Measurements from ENCODE around the gene SNAPC5. TPM values are rescaled to one million over a fixed set of nuclear protein-coding genes. Genes with fewer than 3 reads are reported as not detected.
A peak's percentile ranks its signal among the peaks of the same experiment; 100 is the strongest.
"Not testable (repeated sequence)": the region's sequence is repeated elsewhere in the genome, so short reads cannot be mapped to it uniquely, and the experiment has no call there.

SNAPC5 gene
- 16.3 TPM for total RNA-seq

DNA sequence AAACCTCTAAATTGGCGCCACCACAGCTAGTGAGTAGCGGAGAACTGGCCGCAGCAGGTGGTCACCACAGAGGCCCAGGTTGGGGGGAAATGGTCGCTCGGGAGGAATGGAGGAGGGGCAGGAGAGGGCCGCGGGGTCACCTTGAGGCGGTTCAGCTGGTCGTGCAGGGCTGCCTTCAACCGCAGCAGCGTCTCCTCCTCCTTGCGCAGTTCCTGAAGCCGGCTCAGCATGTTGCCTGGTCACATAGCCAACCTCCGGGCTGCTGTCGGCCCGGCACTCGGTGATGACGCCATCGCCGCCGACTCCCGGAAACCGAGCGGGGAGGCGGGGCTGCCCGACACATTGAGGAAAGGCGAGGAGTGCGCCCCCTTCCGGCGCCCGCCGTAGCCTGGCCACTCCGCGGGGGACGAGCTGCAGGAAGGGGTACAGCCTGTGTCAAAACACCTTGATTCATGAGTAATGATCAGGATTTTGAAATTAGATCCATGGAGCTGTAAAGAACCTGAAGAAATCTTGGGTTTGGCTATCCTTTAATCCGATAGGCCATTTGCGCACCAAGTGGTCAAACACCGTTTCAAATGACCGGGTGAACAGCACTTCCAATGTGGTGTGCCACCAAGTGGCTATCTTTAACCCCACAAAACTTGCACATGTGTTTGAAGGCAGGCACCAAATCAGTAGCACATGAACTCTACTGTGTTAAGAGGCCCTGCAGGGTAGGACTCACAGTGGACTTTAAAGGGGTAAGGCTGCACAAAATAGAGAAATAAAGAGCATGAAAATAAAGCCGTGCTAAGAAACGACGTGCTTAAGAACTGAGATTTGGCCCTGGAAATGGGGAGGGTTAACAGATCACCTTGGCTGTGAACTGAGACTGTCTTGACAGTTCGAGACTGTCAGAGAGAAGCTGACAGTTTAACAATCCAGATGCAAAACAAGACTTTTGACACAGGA lies at the start of gene SNAPC5:
Gene SNAPC5 (minus strand): TSS at position 261 of the 954 bp plus-strand sequence. CDS start 31 bp downstream, at position 230.
- DNase-seq (ENCODE audit: low spot score) (peak; percentile 97), ATAC-seq (peak; percentile 94)

GRCh38 chr15:66545255-66545654 lies 47.7 kb upstream of the SNAPC5 start:
- DNase-seq (ENCODE audit: low spot score) (no peak), ATAC-seq (no peak)

- DNase-seq (ENCODE audit: low spot score) (no peak), ATAC-seq (no peak)
Observed at GRCh38 chr15:66542896-66543295, 45.3 kb upstream of the SNAPC5 start.

DNA sequence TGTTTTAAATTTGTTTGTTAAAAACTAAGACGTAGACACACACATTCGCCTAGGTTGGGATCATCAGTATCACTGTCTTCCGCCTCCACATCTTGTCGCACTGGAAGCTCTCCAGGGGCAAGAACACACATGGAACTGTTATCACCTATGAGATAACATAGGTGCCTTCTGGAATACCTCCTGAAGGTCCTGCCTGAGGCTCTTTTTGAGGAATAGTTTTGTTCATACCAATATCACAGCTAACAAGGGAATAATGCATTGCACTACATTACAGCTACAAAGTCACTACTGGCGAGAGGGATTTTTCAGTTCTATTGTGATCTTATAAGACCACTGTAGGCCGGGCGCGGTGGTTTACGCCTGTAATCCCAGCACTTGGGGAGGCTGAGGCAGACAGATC lies 37.5 kb upstream of the SNAPC5 start:
- ATAC-seq (no peak), DNase-seq (ENCODE audit: low spot score) (no peak)

- no peak for ATAC-seq
Observed at GRCh38 chr15:66524838-66525237, 27.3 kb upstream of the SNAPC5 start.

DNA sequence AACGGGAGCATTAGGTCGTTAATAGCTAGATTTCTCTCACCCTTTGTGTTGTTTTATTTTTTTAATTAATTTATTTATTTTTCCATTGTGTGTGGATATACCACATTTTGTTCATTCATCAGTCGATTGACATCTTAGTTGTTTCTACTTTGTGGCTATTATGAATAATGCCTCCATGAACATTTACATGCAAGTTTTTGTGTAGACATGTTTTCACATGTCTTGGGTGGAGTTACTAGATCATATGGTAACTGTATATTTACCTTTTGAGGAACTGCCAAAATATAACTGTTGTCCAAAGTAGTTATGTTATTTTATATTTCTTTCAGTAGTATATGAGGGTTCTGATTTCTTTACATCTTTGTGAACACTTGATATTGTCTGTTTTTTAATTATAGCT lies 26.4 kb upstream of the SNAPC5 start:
- no peak for ATAC-seq
- DNase-seq (ENCODE audit: low spot score) = no peak

More at GRCh38 chr15:66524838-66525237, 27.3 kb upstream of the SNAPC5 start:
- no peak for DNase-seq (ENCODE audit: low spot score)

- ATAC-seq (no peak), DNase-seq (ENCODE audit: low spot score) (no peak)
Observed at GRCh38 chr15:66515901-66516322, 18.4 kb upstream of the SNAPC5 start.

DNA sequence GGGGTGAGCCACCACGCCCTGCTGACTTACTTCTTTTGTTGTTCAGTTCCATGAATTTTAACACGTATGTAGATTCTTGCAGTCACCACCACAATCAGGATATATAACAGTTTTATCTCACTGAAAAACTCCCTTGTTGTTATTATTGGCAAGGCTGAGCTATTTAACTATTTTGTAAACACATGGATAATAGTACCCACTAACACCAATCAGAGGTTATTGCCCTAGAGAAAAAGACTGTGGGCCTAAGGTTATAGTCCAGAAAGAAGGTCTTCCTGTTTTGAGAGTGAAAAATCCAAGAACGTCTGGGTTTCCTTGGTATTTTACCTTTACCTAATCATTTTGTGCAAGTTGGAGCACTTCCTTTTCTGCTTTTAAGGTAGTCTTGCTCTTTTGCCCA lies 17.0 kb upstream of the SNAPC5 start:
- ATAC-seq (no peak), DNase-seq (ENCODE audit: low spot score) (no peak)

DNA sequence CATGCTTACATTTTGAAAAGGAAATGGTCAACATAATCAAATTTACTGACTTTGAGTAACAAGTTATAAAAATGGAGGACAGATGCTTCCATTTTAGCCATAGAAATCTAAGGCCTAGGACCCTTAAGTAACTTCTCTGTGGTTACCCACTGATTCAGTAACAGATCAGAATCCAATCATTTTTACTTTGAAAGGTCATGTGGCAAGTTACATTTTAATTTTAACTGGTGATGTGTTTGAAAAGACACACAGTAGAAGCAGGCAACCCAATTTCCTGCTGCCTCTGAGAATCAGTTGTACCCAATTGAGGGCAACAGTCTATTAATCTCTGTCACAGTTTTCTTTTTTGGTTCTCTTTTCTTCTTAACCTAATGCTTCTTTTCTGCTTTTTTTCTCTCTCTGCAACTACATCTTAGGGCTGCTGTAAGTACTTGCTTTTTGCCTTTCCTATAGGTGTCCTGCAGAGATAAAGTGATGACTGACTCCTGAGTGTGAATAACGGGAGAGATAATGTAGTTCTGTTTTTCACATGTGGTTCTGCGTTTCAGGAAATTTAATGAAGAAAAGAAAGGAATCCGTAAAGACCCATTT lies 10.8 kb upstream of the SNAPC5 start:
- ATAC-seq (no peak), DNase-seq (ENCODE audit: low spot score) (no peak)

DNA sequence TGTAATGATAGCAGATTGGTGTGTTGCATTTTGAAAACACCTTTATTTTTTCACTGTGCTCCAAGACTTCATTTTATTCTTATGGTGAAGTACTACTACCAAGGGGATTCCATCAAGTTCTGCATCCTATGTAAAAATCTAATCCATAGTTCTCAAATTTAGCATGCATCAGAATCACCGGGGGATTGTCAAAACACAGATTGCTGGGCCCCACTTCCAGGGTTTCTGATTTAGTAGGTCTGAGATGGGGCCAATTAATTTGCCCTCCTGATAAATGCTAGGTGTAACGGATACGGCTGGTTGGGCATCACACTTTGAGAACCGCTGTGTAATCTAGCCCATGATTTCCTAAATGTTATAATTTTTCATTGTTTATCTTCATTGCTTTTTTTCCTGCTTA lies 8.3 kb upstream of the SNAPC5 start:
- DNase-seq (ENCODE audit: low spot score) (no peak), ATAC-seq (no peak)

- ATAC-seq (no peak), DNase-seq (ENCODE audit: low spot score) (no peak)
Observed at GRCh38 chr15:66505430-66505811, 7.9 kb upstream of the SNAPC5 start.

DNA sequence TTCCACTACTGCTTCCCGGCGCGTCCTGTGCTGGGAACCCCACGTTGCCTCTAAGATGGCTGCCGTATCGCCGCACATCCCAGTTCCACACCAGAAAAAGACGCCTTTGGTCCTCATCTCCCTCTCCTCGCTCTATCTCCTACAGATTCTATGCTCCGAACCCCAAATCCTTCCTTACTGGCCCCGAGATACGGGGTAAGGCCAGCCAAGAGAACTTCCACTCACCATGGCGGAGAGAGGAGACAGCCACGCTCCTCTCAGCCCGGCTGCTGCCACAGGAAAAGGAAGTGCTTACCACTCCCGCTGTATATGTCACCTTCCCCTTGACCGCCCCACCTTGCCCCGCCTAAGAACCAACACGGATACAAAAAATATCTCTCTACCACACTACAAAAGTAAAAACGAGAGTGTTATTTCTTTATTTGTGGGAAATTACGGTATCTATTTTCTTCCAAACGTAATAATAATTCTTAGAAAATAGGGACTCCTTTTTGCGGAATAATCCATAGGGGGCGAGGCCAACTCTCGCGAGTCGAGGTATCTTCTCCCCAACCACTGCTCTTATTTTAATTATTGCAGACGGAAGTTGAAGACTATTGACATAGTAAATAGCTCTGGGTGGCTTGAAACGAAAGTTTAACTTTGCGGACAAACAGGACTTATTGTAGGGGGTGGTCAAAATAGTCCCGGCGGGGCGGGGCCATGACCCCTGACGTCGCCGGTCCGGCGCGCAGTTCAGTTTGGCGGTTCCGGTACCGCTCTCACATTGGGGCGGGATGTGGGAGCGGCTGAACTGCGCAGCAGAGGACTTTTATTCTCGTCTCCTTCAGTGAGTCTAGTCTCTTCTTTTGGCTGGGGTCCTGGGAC lies 7.2 kb upstream of the SNAPC5 start, which contains the start of the genes RPL4 and ZWILCH:
Gene RPL4 (minus strand): TSS at position 293 of the 867 bp plus-strand sequence. CDS start 65 bp downstream, at position 228.
Gene ZWILCH (plus strand): TSS at position 764 of the 867 bp plus-strand sequence. CDS start 13 bp downstream, at position 777.
- peak; percentile 92 for ATAC-seq
- peak; percentile 86 for DNase-seq (ENCODE audit: low spot score)

DNA sequence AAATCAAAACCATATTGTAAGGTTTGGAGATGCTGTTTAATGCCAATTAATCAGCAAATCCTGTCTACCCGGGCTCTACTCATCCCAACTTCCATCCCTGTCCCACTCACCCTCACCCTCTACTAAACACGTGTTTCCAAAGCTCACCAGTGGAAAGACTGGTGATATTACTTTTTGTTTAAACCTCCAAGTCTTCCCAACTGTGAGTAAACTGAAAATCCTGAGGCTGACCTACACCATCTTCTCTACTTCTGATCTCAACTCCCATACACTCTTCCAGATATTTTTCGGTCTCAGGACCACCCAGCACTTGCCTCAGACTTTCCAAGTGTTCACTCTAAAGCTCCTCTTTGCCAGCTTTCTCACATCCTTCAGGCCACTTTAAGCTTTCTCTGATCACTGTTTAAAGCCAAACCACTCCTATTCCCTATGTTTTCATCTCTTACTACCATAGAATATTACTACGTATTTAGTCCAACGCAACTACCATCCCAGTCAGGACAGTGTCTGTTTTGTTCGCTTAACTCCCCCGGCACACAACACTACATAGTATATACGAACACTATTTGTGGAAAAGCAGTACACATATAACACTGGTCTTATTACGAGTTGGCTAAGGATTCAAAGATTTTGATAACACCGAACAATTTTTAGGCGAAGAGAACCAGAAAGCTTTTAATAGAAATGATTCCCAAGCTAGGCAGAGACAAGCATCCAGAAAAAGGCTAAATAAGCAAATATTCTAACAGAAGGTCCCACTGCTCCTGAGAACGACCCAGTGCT lies 6.4 kb upstream of the SNAPC5 start:
- ATAC-seq (no peak), DNase-seq (ENCODE audit: low spot score) (no peak)

GRCh38 chr15:66503041-66503648 lies 5.6 kb upstream of the SNAPC5 start:
- DNase-seq (ENCODE audit: low spot score); ATAC-seq: not testable (repeated sequence)

DNA sequence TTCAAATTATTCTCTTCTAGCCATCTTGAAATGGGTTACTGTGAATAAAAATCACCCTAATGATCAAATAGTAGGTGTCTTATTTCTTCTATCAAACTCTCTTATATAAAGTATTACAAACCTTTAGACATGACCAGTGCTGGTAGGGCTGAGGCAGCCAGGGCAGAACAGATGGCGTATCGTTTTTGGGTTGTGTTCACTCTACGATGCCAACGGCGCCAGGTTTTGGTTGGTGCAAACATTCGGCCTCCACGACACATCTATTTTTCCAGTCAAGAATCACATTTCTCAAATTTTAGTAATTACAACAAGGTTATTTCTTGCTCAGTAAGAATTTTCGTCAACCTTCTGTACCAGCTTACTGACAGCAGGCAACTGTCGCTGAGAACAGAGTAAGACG lies 4.9 kb upstream of the SNAPC5 start:
- ATAC-seq = no peak
- no peak for DNase-seq (ENCODE audit: low spot score)

DNA sequence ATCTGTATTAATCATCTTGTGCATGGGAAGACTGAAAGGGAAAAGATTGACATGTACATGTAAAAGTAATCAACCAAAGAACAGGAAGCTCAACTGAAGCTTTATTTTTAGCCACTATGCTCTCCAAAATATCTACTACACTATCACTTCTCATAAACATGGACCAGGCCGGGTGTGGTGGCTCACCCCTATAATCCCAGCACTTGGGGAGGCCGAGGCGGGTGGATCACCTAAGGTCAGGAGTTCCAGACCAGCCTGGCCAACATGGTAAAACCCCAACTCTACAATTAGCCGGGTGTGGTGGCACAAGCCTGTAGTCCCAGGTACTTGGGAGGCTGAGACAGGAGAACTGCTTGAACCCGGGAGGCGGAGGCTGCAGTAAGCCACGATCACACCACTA lies 2.8 kb upstream of the SNAPC5 start:
- ATAC-seq = not testable (repeated sequence)
- peak; percentile 19 for DNase-seq (ENCODE audit: low spot score)

DNA sequence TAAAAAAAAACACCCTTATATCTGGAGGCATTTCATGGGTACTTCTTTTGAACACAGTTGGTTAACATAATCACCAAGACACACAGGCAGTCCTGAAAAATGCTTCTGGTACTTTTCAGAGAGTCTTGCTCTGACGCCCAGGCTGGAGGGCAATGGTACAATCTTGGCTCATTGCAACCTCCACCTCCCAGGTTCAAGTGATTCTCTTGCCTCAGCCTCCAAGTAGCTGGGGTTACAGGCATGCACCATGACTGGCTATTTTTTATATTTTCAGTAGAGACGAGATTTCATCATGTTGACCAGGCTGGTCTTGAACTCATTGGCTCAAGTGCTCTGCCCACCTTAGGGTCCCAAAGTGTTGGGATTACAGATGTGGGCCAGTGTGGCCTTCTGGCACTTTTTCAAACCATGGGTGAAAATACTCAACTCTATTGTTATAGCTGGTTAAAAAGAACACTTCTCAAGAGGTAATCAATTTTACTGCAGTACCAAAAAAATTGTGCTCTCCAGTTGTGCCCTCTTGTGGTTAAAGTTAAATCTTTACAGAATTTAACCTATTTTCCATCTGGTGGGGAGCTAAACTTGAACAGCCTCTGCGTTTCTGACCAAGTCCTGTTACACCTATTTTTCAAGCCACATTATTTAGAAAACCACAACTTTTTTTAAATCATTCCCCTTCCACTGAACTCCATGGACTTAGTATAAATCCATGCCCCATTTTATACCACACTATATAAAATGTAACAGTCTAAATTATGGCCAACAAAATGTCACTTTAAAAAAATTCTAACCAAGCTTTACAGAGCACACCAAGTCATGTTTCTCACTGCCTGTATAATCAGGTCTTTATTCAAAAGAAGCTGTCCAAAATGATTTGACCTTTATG lies 1.2 kb upstream of the SNAPC5 start:
- ATAC-seq (peak; percentile 12), DNase-seq (ENCODE audit: low spot score) (peak; percentile 37)

DNA sequence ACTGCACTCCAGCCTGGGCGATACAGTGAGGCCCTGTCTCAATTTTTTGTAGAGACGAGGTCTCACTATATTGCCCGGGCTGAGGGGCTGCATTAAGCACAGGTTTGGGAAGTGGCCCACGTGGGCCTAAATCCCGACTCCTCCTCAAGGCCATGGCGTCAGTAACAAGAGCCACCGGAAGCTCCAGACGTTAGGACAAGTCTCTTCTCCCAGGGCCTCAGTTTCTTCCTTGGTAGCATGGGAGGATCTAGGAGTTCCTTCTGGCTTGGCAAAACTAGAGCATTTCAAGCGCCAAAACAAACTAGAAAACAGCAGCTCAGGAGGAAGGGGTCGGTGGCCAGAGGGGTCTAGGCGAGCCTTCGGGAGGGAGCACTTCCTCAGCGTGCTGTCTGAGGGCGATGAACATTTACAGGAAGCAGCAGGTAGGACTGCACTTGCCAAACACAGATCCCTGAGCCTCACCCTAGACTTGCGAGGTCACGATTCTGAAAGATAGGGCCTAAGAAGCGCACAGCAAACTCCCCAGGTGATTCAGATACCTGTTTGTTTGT lies 536 bp downstream of the SNAPC5 start:
- DNase-seq (ENCODE audit: low spot score) = no peak

More for the DNA sequence above, 536 bp downstream of the SNAPC5 start:
- peak; percentile 29 for ATAC-seq

Data from left lobe of liver (tissue), 2 donors.